CD4-positive, alpha-beta T cell treated with Interleukin-1 beta for 1 hour (primary cell): Measurements from ENCODE around the gene CCDC87.

ENCODE experiments used
- DNase-seq, 2 donors: peaks; one replicate each; pipeline ENCODE4 v3.0.0-alpha.2; 2020 to 2022

CCDC87 gene

GRCh38 chr11:66570850-66571180 lies 22.0 kb downstream of the CCDC87 start:
- no peak for DNase-seq

- DNase-seq: no peak
These were observed 22.6 kb downstream of the CCDC87 start for GRCh38 chr11:66570079-66570849.

DNA sequence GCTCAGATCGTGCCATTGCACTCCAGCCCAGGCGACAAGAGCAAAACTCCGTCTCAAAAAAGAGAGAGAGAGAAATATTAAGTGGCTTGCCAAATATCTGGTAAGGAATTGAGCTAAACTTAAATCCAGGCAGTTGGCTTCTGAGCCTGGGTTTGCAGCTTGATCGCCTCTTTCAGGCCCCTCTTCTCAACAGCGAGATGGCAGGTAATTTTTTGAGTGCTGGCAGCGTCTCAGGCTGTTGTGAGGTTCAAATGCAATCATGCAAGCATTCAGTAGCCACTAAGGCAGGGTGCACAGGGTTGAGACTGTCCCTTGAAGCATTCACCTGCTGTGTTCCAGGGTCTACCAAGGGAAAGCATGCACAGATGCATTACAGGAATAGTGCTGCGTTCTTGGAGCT lies 23.8 kb downstream of the CCDC87 start:
- no peak for DNase-seq

DNA sequence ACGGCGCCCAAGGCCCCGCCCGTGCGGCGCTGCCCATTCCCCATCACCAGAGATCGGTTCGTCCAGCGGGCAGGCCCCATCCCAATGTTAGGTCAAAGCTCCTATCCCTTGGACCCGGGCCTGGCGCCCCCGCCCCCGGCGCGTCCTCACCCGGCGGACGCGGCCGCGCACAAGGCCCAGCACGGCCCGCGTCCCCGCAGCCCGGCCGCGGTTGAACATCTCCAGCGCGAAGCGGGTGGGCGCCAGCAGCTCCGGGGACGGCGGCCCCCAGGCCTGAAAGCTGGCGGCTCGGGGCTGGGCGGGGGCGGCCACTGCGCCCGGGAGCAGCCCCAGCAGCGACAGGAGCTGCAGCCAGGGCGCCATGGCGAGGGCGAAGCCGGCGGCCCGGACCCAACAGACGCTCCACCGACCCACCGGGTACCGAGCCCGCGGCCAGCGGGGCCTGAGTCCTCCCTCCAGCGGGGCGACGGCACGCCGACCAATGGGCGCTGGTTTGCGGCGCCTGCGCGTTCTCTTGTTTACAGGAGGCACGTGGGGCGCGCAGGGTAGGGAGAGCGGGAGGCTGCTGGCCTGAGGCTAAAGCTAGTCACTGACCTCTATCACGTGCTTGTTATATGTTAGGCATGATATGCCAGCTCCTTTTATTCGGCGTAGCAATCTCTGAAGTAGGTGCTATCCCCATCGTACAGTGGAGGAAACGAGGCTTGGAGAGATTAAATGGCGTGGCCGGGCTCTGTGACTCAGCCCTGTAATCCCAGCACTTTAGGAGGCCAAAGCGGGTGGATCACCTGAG lies 24.5 kb downstream of the CCDC87 start, which contains the start of gene CTSF:
CTSF (minus strand) TSS at position 483 of the 793 bp plus-strand sequence; CDS start at position 363, 120 bp downstream.
- DNase-seq: peak; percentile 78

GRCh38 chr11:66567787-66568123 lies 25.1 kb downstream of the CCDC87 start:
- DNase-seq: no peak

DNA sequence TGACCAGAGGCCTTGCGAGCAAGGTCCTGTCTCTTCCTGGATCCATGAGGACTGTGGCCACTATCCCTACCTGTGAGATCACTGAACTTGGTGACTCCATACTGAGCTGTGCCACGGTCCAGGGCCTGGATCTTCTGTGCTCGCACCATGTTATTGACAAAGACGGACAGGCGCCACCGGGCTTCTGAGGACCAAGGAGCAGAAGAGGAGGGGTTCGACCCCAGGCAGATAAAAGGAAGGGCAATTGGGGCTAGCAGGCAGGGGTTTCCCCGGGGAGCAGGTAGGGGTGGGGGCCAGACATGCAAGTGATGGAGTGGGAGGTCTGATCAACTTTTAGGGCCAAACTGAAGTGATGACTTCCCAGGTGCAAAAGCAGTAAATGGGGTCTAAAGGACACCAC lies 26.6 kb downstream of the CCDC87 start:
- DNase-seq: no peak

DNA sequence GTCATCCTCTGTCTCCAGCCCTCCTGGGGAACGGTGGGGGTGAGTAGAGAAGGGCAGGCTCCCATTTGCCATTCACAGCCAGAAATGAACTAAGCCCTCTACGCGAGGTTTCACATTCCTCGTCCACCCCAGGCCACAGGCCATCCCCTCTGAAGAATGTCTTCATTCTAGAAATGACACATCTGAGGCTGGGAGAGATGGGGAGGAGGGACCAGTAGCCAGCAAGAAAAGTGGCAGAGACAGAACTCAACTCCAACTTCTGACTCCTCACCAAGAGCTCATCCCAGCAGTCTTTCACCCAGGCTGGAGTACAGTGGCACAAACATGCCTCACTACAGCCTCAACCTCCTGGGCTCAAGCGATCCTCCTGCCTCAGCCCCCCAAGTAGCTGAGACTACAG lies 27.9 kb downstream of the CCDC87 start:
- no peak for DNase-seq

DNA sequence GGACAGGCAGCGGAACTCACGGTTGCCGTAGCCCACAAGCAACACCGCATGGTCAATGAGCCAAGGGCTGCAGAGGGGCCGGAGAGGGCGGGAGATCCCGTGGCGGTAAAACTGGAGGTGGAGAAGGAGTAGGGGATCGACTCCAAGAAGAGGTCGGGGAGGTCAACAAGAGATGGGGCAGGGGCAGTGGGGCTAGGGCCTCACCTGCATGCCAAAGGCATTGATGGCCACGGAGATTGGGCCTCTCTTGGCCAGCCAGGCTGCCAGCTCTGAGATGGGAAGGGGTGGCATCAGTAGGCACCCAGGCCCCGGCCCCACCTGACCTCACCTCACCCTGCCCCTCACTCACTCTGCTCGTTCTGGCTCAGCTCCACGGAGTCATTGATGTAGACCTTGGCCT lies 28.3 kb downstream of the CCDC87 start:
- DNase-seq: no peak

GRCh38 chr11:66563832-66564231 lies 29.0 kb downstream of the CCDC87 start:
- no peak for DNase-seq

- no peak for DNase-seq
These were observed 29.8 kb downstream of the CCDC87 start for GRCh38 chr11:66562907-66563583.

GRCh38 chr11:66562275-66562674 lies 30.6 kb downstream of the CCDC87 start:
- no peak for DNase-seq

- no peak for DNase-seq
These were observed 31.0 kb downstream of the CCDC87 start for GRCh38 chr11:66561975-66562248.

DNA sequence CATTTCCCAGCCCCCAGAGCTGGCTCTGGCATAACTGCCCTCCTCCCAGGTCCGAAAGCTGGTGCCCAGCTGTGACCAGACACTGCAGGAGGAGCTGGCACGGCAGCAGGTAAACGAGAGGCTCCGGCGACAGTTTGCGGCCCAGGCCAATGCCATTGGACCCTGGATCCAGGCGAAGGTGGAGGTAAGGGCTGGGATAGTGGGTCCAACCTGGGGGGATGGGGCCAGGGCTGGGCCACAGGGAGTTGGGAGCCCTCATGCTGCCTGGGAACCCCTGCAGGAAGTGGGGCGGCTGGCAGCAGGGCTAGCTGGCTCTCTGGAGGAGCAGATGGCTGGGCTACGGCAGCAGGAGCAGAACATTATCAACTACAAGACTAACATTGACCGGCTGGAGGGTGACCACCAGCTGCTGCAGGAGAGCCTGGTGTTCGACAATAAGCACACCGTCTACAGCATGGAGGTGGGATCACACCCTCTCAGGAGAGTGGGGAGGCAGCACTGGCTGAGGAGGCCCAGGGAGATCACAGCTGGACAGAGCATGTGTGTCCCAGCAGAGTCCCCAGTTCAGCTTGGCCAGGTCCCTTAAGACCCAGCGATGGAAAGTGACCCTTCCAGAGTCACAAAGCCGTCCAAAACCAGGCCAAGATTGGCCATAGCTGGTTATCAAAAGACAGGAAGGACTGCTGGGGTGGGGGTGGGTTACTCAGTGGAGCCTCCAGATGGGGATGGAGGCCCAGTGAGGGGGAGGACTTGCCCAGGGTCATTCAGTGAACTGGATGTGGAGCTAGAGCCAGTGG lies 31.5 kb downstream of the CCDC87 start:
- no peak for DNase-seq

- DNase-seq: no peak
These were observed 32.8 kb downstream of the CCDC87 start for GRCh38 chr11:66559866-66560676.

GRCh38 chr11:66559142-66559865 lies 33.6 kb downstream of the CCDC87 start:
- DNase-seq: peak; percentile 39 to 46

DNA sequence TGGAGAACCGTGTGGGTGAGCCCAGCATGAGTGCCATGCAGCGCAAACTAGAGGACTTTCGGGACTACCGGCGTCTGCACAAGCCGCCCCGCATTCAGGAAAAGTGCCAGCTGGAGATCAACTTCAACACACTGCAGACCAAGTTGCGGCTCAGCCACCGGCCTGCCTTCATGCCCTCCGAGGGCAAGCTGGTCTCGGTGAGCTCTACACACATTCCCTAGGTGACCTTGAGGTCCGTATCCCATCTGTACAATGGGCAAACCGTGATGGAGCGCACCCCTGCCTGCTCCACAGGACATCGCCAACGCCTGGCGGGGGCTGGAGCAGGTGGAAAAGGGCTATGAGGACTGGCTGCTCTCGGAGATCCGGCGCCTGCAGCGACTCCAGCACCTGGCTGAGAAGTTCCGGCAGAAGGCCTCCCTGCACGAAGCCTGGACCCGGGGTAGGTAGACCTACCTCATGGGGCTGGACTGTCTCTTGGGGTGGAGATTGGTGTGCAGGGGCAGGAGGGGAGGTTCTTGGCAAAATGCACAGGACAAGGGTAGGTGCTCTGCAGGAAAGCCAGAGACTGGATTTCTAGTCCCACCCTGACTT lies 35.0 kb downstream of the CCDC87 start:
- DNase-seq: no peak

DNA sequence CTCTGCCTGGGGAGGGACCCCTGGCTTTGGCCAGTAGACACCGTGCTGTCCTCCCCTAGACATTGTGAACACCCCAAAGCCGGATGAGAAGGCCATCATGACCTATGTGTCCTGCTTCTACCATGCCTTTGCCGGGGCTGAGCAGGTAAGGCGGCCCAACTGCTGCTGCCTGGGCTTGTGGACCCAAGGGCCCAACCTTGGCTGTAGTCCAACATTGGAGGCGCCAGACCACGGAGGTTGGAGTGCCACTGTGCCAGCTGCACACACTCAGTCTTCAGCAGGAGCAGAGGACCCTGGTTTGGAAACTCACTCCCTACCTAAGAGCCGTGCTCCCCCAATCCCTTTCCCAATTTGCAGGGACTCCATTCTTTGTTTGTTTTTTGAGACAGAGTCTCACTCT lies 36.8 kb downstream of the CCDC87 start:
- DNase-seq: no peak

- DNase-seq: no peak
These were observed 37.4 kb downstream of the CCDC87 start for GRCh38 chr11:66555416-66555815.

- no peak for DNase-seq
These were observed 38.3 kb downstream of the CCDC87 start for GRCh38 chr11:66554602-66555001.

DNA sequence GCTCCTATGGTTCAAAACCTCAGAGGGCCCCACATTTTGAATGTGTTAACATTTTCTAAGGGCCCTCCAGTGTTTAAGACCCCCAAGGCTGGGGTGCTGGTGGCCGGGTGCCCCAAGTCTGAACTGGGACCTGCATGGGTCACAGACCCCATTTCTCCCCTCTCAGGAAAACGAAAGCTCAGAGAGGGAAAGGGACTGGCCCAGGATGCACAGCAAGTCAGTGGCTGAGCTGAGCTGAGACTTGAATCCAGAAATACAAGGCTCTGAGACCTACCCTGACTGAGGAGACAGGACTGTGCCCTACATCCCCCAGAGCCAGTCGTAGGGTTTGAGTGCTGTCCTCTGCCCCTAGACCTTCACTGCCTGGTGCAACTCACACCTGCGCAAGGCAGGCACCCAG lies 42.0 kb downstream of the CCDC87 start:
- DNase-seq: no peak

- no peak for DNase-seq
These were observed 43.2 kb downstream of the CCDC87 start for GRCh38 chr11:66549696-66550095.
